KG1 (cell line): Measurements from ENCODE around the gene TEPSIN.
"Not testable (repeated sequence)": the region's sequence is repeated elsewhere in the genome, so short reads cannot be mapped to it uniquely, and the experiment has no call there.

Experiments
- DNase-seq: peaks from one replicate; lab custom pipeline; 2025; lab: John Stamatoyannopoulos, UW

TEPSIN gene

GRCh38 chr17:81236784-81237183, 2.1 kb downstream of the TEPSIN start:
- no peak for DNase-seq

GRCh38 chr17:81235822-81236740, 2.8 kb downstream of the TEPSIN start:
- no peak for DNase-seq

GRCh38 chr17:81234940-81235821, 3.7 kb downstream of the TEPSIN start:
- no peak for DNase-seq

GRCh38 chr17:81234506-81234855, 4.4 kb downstream of the TEPSIN start:
- DNase-seq = no peak

GRCh38 chr17:81233811-81234505, 4.9 kb downstream of the TEPSIN start:
- no peak for DNase-seq

GRCh38 chr17:81233316-81233715, 5.5 kb downstream of the TEPSIN start:
- no peak for DNase-seq

- DNase-seq = no peak
Measured at GRCh38 chr17:81232616-81233241, 6.1 kb downstream of the TEPSIN start.

GRCh38 chr17:81231766-81232581, 6.9 kb downstream of the TEPSIN start:
- no peak for DNase-seq

- DNase-seq = no peak
Measured at GRCh38 chr17:81231121-81231645, 7.7 kb downstream of the TEPSIN start.

GRCh38 chr17:81230043-81230820, 8.6 kb downstream of the TEPSIN start:
- DNase-seq = no peak

GRCh38 chr17:81229666-81229920, 9.3 kb downstream of the TEPSIN start:
- DNase-seq = no peak

- DNase-seq = no peak
Measured at GRCh38 chr17:81228834-81229665, 9.8 kb downstream of the TEPSIN start.

GRCh38 chr17:81228420-81228819, 10.4 kb downstream of the TEPSIN start:
- DNase-seq = peak; percentile 41

- not testable (repeated sequence) for DNase-seq
Measured at GRCh38 chr17:81227630-81228029, 11.2 kb downstream of the TEPSIN start.

GRCh38 chr17:81223762-81224130, 15.1 kb downstream of the TEPSIN start:
- peak; percentile 31 for DNase-seq

GRCh38 chr17:81222906-81223761, 15.7 kb downstream of the TEPSIN start, which contains the start of gene CEP131:
Gene CEP131 (minus strand): TSS chr17:81222965. CDS start chr17:81220056, 2,909 bp downstream.
- DNase-seq = peak; percentile 90

- no peak for DNase-seq
Measured at GRCh38 chr17:81222620-81222905, 16.3 kb downstream of the TEPSIN start.

- DNase-seq = no peak
Measured at GRCh38 chr17:81221842-81222619, 16.8 kb downstream of the TEPSIN start.
